MM.1S (cell line): ENCODE data around the gene RALGDS.
"Not testable (repeated sequence)": the region's sequence is repeated elsewhere in the genome, so short reads cannot be mapped to it uniquely, and the experiment has no call there.

Experiments
- DNase-seq: peaks from one replicate; pipeline ENCODE4 v3.0.0-alpha.2; 2015
- H2AFZ ChIP-seq: fragments of 300-600 bp; sonication (generic); 2 replicates; pipeline ENCODE4 v1.6.0; 2016; ENCODE audit warnings: antibody characterized with exemption, low read length
- H3F3A ChIP-seq: fragments of 300-600 bp; sonication (generic); 2 replicates; pipeline ENCODE4 v1.6.1; 2016; ENCODE audit warnings: mild to moderate bottlenecking, antibody characterized with exemption, low read length, moderate library complexity, mixed read lengths; ENCODE audit not compliant: insufficient read depth
- H3K27ac ChIP-seq: fragments of 300-600 bp; sonication (generic); 2 replicates; pipeline ENCODE4 v1.5.1; 2016; ENCODE audit warnings: mild to moderate bottlenecking, low read length
- H3K27me3 ChIP-seq: fragments of 300-600 bp; sonication (generic); replicated peaks from 2 replicates; pipeline ENCODE4 v1.6.0; 2016; ENCODE audit warnings: low read length; ENCODE audit not compliant: insufficient read depth
- H3K36me3 ChIP-seq: fragments of 300-600 bp; sonication (generic); replicated peaks from 2 replicates; pipeline ENCODE4 v1.6.1; 2016; ENCODE audit warnings: mild to moderate bottlenecking, low read length, mixed read lengths; ENCODE audit not compliant: insufficient read depth
- H3K4me1 ChIP-seq: fragments of 300-600 bp; sonication (generic); 2 replicates; pipeline ENCODE4 v1.6.1; 2016; ENCODE audit warnings: low read length, mixed read lengths
- H3K4me2 ChIP-seq: fragments of 300-600 bp; sonication (generic); 2 replicates; pipeline ENCODE4 v1.6.0; 2016; ENCODE audit warnings: low read depth, low read length
- H3K4me3 ChIP-seq: fragments of 300-600 bp; sonication (generic); 2 replicates; pipeline ENCODE4 v1.5.1; 2016; ENCODE audit warnings: low read length, mixed read lengths
- H3K79me2 ChIP-seq: fragments of 300-600 bp; sonication (generic); 2 replicates; pipeline ENCODE4 v1.6.1; 2016; ENCODE audit warnings: mixed run types, low read length, mixed read lengths
- H3K9ac ChIP-seq: fragments of 300-600 bp; sonication (generic); 2 replicates; pipeline ENCODE4 v1.6.1; 2016; ENCODE audit warnings: low read length, mixed read lengths
- H3K9me2 ChIP-seq: fragments of 300-600 bp; sonication (generic); replicated peaks from 2 replicates; pipeline ENCODE4 v1.6.1; 2016; ENCODE audit warnings: mild to moderate bottlenecking, low read length, mixed read lengths; ENCODE audit not compliant: insufficient read depth
- H3K9me3 ChIP-seq: fragments of 300-600 bp; sonication (generic); replicated peaks from 2 replicates; pipeline ENCODE4 v1.6.1; 2016; ENCODE audit warnings: mild to moderate bottlenecking, low read length, mixed read lengths; ENCODE audit not compliant: insufficient read depth
- H4K20me1 ChIP-seq: fragments of 300-600 bp; sonication (generic); 2 replicates; pipeline ENCODE4 v1.6.1; 2016; ENCODE audit warnings: mild to moderate bottlenecking, low read length, moderate library complexity, mixed read lengths; ENCODE audit not compliant: insufficient read depth
- CTCF ChIP-seq: fragments of 300-600 bp; sonication (generic); IDR thresholded peaks from 2 replicates; pipeline ENCODE4 v1.5.1; 2016; ENCODE audit warnings: antibody characterized with exemption, low read length, mixed read lengths
- EZH2 ChIP-seq: fragments of 300-600 bp; sonication (generic); optimal IDR thresholded peaks from 2 replicates; pipeline ENCODE3; 2017; ENCODE audit warnings: low read depth, mild to moderate bottlenecking, antibody characterized with exemption, low read length, mixed read lengths
- EZH2phosphoT487 ChIP-seq: fragments of 300-600 bp; sonication (generic); IDR thresholded peaks from 2 replicates; pipeline ENCODE4 v1.6.1; 2018; ENCODE audit warnings: antibody characterized with exemption, low read length

RALGDS gene

DNA sequence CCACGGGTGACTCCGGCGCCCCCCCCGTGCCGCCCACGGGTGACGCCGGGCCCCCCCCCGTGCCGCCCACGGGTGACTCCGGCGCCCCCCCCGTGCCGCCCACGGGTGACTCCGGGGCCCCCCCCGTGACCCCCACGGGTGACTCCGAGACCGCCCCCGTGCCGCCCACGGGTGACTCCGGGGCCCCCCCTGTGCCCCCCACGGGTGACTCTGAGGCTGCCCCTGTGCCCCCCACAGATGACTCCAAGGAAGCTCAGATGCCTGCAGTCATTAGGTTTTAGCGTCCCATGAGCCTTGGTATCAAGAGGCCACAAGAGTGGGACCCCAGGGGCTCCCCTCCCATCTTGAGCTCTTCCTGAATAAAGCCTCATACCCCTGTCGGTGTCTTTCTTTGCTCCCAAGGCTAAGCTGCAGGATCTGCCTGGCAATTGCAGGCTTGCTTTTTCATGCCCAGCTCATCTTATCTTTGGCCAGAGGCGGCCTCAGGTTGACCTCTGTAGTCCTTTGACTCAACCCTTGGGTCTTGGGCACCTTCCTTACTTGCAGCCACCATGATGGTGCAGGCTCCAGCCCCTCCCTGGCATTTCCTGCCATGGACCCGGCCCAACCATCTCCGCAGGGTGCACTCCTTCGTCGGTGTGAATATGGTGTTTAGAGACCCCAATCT lies 49.4 kb downstream of the RALGDS start:
- H3K9ac ChIP-seq, result no peak overlapping the region
- TF ChIP-seq EZH2, result no peak
- no peak for TF ChIP-seq EZH2phosphoT487
- TF ChIP-seq CTCF, result no peak
- H3K4me3 ChIP-seq, result no peak overlapping the region
- no peaks in the 10 kb centered on the region for H4K20me1 ChIP-seq
- H3K9me3 ChIP-seq, result no peaks in the 10 kb centered on the region
- H3K27me3 ChIP-seq, result peaks cover 27% of the 10 kb centered on the region; the same call in 1 of the 2 replicates
- H3K4me2 ChIP-seq, result no peak overlapping the region
- H3K4me1 ChIP-seq, result no peaks in the 10 kb centered on the region
- H3K27ac ChIP-seq, result no peak overlapping the region
- no peak overlapping the region for H2AFZ ChIP-seq
- H3K9me2 ChIP-seq, result no peaks in the 10 kb centered on the region
- no peaks in the 10 kb centered on the region for H3F3A ChIP-seq
- no peaks in the 10 kb centered on the region for H3K36me3 ChIP-seq
- no peak for DNase-seq
- H3K79me2 ChIP-seq, result no peaks in the 10 kb centered on the region

- not testable (repeated sequence) for H3K9me3 ChIP-seq, H3F3A ChIP-seq, H3K27ac ChIP-seq, H3K4me1 ChIP-seq, H3K9me2 ChIP-seq, H3K4me3 ChIP-seq, H2AFZ ChIP-seq, H3K36me3 ChIP-seq, DNase-seq, H3K9ac ChIP-seq, H3K4me2 ChIP-seq, H4K20me1 ChIP-seq, H3K79me2 ChIP-seq
- H3K27me3 ChIP-seq, result peaks cover 25% of the 10 kb centered on the region; the same call in 1 of the 2 replicates
Observed at GRCh38 chr9:133070985-133071384, 50.1 kb downstream of the RALGDS start.

DNA sequence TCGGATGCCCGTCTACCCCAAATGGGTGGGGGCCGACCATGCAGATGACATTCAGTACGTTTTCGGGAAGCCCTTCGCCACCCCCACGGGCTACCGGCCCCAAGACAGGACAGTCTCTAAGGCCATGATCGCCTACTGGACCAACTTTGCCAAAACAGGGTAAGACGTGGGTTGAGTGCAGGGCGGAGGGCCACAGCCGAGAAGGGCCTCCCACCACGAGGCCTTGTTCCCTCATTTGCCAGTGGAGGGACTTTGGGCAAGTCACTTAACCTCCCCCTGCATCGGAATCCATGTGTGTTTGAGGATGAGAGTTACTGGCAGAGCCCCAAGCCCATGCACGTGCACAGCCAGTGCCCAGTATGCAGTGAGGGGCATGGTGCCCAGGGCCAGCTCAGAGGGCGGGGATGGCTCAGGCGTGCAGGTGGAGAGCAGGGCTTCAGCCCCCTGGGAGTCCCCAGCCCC lies 50.5 kb downstream of the RALGDS start:
- H3F3A ChIP-seq, H2AFZ ChIP-seq, H3K9ac ChIP-seq, H3K9me3 ChIP-seq, H3K79me2 ChIP-seq, H3K27ac ChIP-seq, H3K9me2 ChIP-seq, H4K20me1 ChIP-seq, H3K4me1 ChIP-seq, DNase-seq, H3K4me2 ChIP-seq, H3K36me3 ChIP-seq, H3K4me3 ChIP-seq: not testable (repeated sequence)
- H3K27me3 ChIP-seq, result peaks cover 22% of the 10 kb centered on the region; the same call in 1 of the 2 replicates

GRCh38 chr9:133068431-133068830 lies 52.6 kb downstream of the RALGDS start:
- H3F3A ChIP-seq, H3K27ac ChIP-seq, H3K9me2 ChIP-seq, H3K4me2 ChIP-seq, H3K9me3 ChIP-seq, H3K9ac ChIP-seq, H3K79me2 ChIP-seq, H4K20me1 ChIP-seq, H2AFZ ChIP-seq, H3K4me3 ChIP-seq, H3K27me3 ChIP-seq, DNase-seq, H3K36me3 ChIP-seq, H3K4me1 ChIP-seq: not testable (repeated sequence)

DNA sequence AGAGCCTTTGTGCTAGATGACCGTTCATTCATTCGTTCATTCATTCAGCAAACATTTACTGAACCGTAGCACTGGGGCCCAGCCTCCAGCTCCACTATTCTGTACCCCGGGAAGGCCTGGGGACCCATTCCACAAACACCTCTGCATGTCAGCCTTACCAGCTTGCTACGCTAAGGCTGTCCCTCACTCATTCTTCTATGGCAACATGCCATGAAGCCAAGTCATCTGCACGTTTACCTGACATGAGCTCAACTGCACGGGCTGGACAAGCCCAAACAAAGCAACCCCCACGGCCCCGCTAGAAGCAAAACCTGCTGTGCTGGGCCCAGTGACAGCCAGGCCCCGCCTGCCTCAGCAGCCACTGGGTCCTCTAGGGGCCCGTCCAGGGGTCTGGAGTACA lies 53.2 kb downstream of the RALGDS start:
- Histone ChIP-seq H3K4me3 (no peak overlapping the region), H3K4me2 (no peak overlapping the region), H3K9me2 (no peaks in the 10 kb centered on the region), H3K9ac (no peak overlapping the region), H3K4me1 (no peaks in the 10 kb centered on the region), H3F3A (no peaks in the 10 kb centered on the region), H4K20me1 (no peaks in the 10 kb centered on the region), H3K9me3 (no peaks in the 10 kb centered on the region), H3K36me3 (no peaks in the 10 kb centered on the region), H3K79me2 (no peaks in the 10 kb centered on the region), H2AFZ (no peak overlapping the region), H3K27ac (no peak overlapping the region), H3K27me3 (0 out of 2 replicates have a peak, but pooled peaks cover 10% of the 10 kb centered on the region)
- DNase-seq, result no peak
- TF ChIP-seq EZH2 (no peak), CTCF (no peak), EZH2phosphoT487 (no peak)
